Measurements from ENCODE around the gene ALG14.

- TF ChIP-seq, protein P1, sequence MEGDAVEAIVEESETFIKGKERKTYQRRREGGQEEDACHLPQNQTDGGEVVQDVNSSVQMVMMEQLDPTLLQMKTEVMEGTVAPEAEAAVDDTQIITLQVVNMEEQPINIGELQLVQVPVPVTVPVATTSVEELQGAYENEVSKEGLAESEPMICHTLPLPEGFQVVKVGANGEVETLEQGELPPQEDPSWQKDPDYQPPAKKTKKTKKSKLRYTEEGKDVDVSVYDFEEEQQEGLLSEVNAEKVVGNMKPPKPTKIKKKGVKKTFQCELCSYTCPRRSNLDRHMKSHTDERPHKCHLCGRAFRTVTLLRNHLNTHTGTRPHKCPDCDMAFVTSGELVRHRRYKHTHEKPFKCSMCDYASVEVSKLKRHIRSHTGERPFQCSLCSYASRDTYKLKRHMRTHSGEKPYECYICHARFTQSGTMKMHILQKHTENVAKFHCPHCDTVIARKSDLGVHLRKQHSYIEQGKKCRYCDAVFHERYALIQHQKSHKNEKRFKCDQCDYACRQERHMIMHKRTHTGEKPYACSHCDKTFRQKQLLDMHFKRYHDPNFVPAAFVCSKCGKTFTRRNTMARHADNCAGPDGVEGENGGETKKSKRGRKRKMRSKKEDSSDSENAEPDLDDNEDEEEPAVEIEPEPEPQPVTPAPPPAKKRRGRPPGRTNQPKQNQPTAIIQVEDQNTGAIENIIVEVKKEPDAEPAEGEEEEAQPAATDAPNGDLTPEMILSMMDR (IDR thresholded peaks at IDR 0.05; ENCODE audit: insufficient read depth, low read length, poor library complexity, severe bottlenecking) = no peak
- no peak for TF ChIP-seq EZH2phosphoT487 (conservative IDR thresholded peaks at IDR 0.05; ENCODE audit: low read length)
These were observed at the start of gene ALG14 for GRCh38 chr1:95072532-95073419.
